PC-9 (cell line): ENCODE measurements around the gene RIOK2. TPM values are rescaled to one million over a fixed set of nuclear protein-coding genes. Genes with fewer than 3 reads are reported as not detected.

ENCODE experiments used
- BruUV-seq: library from RNA; stranded (reverse); fragments of 400-500 nt; replicated peaks from 2 replicates; lab custom pipeline; 2021; lab: Mats Ljungman, UMichigan
- CTCF ChIA-PET: fragments of 300-600 bp; sonication (Branson Sonifier 250); formaldehyde crosslinking; loops from one replicate; lab custom pipeline; 2022; ENCODE audit warnings: antibody characterized with exemption; lab: Charles Lee
- POLR2A ChIA-PET: fragments of 300-600 bp; sonication (Branson Sonifier 250); formaldehyde crosslinking; loops from one replicate; lab custom pipeline; 2022; ENCODE audit warnings: antibody characterized with exemption; ENCODE audit not compliant: unreplicated experiment; lab: Charles Lee
- DNase-seq, 2 experiments: peaks; one replicate each; pipeline versions ENCODE4 v3.0.0 to v3.0.0-alpha.2; 2015 to 2022; ENCODE audit warnings: mixed read lengths in 1 of 2
- H2AFZ ChIP-seq: fragments of 200-600 bp; sonication (generic); 2 replicates; pipeline ENCODE4 v1.8.1; 2017; ENCODE audit warnings: antibody characterized with exemption
- H3F3A ChIP-seq: fragments of 200-600 bp; sonication (generic); 2 replicates; pipeline ENCODE4 v1.8.1; 2017; ENCODE audit warnings: antibody characterized with exemption, mild to moderate bottlenecking, low read depth; ENCODE audit not compliant: insufficient read depth
- H3K27ac ChIP-seq: fragments of 200-600 bp; sonication (generic); 2 replicates; pipeline ENCODE4 v1.6.1; 2016; ENCODE audit warnings: mixed run types
- H3K27me3 ChIP-seq: fragments of 200-600 bp; sonication (generic); 2 replicates; pipeline ENCODE4 v1.6.1; 2016; ENCODE audit warnings: low read depth, mixed run types; ENCODE audit not compliant: insufficient read depth
- H3K36me3 ChIP-seq: fragments of 200-600 bp; sonication (generic); 2 replicates; pipeline ENCODE4 v1.6.1; 2016; ENCODE audit warnings: low read depth, mixed run types
- H3K4me1 ChIP-seq: fragments of 200-600 bp; sonication (generic); replicated peaks from 2 replicates; pipeline ENCODE4 v1.6.1; 2016; ENCODE audit warnings: mixed run types; ENCODE audit not compliant: insufficient read depth
- H3K4me2 ChIP-seq: fragments of 200-600 bp; sonication (generic); 2 replicates; pipeline ENCODE4 v1.6.1; 2017; ENCODE audit warnings: mixed run types
- H3K4me3 ChIP-seq: fragments of 200-600 bp; sonication (generic); 2 replicates; pipeline ENCODE4 v1.6.1; 2016; ENCODE audit warnings: mixed run types
- H3K79me2 ChIP-seq: fragments of 200-600 bp; sonication (generic); 2 replicates; pipeline ENCODE4 v1.6.1; 2017; ENCODE audit warnings: low read depth, mixed run types
- H3K9me2 ChIP-seq: fragments of 200-600 bp; sonication (generic); 2 replicates; pipeline ENCODE4 v1.8.1; 2017; ENCODE audit warnings: mild to moderate bottlenecking; ENCODE audit not compliant: insufficient read depth
- H3K9me3 ChIP-seq: fragments of 200-600 bp; sonication (generic); 2 replicates; pipeline ENCODE4 v1.8.1; 2016; ENCODE audit warnings: low read depth; ENCODE audit not compliant: insufficient read depth
- H4K20me1 ChIP-seq: fragments of 200-600 bp; sonication (generic); 2 replicates; pipeline ENCODE4 v1.8.1; 2017; ENCODE audit not compliant: insufficient read depth
- EZH2 ChIP-seq: fragments of 200-600 bp; sonication (generic); IDR thresholded peaks from 2 replicates; pipeline ENCODE4 v1.8.0; 2017; ENCODE audit warnings: antibody characterized with exemption, low read depth
- intact Hi-C: fragments of 100-400 bp; cut with micrococcal nuclease; formaldehyde crosslinking; loops from one replicate; pipeline ENCODE4 v1.10.0; 2022; ENCODE audit not compliant: unreplicated experiment
- total RNA-seq: library from RNA; stranded (reverse); gene quantifications from 2 replicates; pipeline ENCODE4 v1.2.3, GENCODE V29; 2021
- TF ChIP-seq, protein P1 (sequence below): fragments of 200-600 bp; sonication (generic); conservative IDR thresholded peaks from 2 replicates; pipeline ENCODE4 v1.6.1; 2017; ENCODE audit warnings: mixed run types, antibody characterized with exemption, mild to moderate bottlenecking, moderate library complexity

RIOK2 gene
- total RNA-seq, 1 experiment from 2014 or later, result 18.4 TPM

DNA sequence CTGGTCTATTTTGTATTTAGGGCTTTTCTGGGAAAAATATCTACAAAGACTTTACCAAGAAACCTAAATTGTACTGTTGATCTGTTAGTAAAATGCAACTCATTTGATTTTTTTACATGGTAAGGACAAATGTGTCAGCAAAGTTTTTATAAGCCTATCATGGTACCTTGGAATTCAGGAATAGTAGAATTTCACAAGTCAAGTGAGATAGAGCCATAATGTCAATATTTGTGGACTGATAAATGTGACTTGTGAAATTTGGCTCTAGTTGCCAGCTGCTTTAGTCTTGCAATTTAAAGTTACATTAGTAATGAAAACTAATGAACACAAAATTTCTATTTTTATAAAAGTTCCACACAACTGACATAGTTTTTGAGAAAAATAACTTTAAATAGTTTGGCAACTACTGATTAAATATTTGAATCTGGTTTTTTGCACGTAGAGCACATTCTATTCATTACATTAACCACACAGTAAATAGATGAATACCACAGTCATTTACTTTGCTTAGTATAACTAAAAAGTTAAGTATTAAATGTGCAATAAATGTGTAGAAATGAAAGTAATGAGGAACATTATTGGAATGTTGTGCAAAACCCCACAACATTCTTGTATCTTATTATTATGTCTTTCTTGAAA lies 41.2 kb upstream of the RIOK2 start:
- Histone ChIP-seq H3K4me1 (peaks cover 27% of the 10 kb centered on the region), H2AFZ (no peak overlapping the region), H4K20me1 (no peaks in the 10 kb centered on the region), H3K27ac (peak overlapping the region; percentile 16), H3K4me2 (peak overlapping the region; percentile 4; the same call in 1 of the 2 replicates), H3F3A (peaks cover 13% of the 10 kb centered on the region), H3K9me2 (no peaks in the 10 kb centered on the region), H3K79me2 (no peaks in the 10 kb centered on the region), H3K36me3 (no peaks in the 10 kb centered on the region), H3K4me3 (no peak overlapping the region), H3K27me3 (no peaks in the 10 kb centered on the region), H3K9me3 (no peaks in the 10 kb centered on the region)
- CTCF ChIA-PET, result no interaction called here
- TF ChIP-seq, protein P1, sequence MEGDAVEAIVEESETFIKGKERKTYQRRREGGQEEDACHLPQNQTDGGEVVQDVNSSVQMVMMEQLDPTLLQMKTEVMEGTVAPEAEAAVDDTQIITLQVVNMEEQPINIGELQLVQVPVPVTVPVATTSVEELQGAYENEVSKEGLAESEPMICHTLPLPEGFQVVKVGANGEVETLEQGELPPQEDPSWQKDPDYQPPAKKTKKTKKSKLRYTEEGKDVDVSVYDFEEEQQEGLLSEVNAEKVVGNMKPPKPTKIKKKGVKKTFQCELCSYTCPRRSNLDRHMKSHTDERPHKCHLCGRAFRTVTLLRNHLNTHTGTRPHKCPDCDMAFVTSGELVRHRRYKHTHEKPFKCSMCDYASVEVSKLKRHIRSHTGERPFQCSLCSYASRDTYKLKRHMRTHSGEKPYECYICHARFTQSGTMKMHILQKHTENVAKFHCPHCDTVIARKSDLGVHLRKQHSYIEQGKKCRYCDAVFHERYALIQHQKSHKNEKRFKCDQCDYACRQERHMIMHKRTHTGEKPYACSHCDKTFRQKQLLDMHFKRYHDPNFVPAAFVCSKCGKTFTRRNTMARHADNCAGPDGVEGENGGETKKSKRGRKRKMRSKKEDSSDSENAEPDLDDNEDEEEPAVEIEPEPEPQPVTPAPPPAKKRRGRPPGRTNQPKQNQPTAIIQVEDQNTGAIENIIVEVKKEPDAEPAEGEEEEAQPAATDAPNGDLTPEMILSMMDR, result no peak
- no peak for TF ChIP-seq EZH2
- POLR2A ChIA-PET, result no interaction called here
- peak in 1 of 2 experiments; percentile 83 for DNase-seq
- intact Hi-C loops, result no loop called here
- BruUV-seq, result no TSS peak

DNA sequence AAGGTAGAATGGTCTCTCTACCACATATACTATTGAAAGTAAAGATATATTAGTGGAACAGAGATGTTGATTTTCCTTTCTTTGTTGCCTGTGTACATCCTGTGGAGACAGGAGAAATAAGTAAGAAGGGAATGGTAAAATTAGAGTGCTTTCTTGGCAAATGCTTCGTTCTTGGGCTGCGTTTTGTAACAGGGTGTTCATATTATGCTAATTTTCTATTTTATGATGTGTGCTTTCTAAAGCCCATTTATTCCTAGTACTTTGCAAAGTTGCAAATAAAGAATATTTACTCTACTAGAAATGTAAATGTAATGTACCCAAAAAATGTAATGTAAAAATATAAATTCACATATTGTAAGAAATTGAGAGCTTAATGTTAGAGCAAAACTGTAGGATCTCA lies 40.5 kb upstream of the RIOK2 start:
- Histone ChIP-seq H3K4me2 (peak overlapping the region; percentile 4; the same call in 1 of the 2 replicates), H3K4me1 (peaks cover 21% of the 10 kb centered on the region), H3K79me2 (no peaks in the 10 kb centered on the region), H3K27ac (0 out of 2 replicates have a peak overlapping the region, but pooled peaks have one; percentile 16), H3K4me3 (no peak overlapping the region), H4K20me1 (no peaks in the 10 kb centered on the region), H3K27me3 (no peaks in the 10 kb centered on the region), H3K36me3 (no peaks in the 10 kb centered on the region), H3K9me3 (no peaks in the 10 kb centered on the region), H3K9me2 (no peaks in the 10 kb centered on the region), H2AFZ (no peak overlapping the region), H3F3A (peaks cover 9% of the 10 kb centered on the region)
- CTCF ChIA-PET, result no interaction called here
- intact Hi-C loops, result no loop called here
- TF ChIP-seq, protein P1, result no peak
- no peak for TF ChIP-seq EZH2
- DNase-seq, result no peak
- BruUV-seq, result no TSS peak
- POLR2A ChIA-PET, result no interaction called here

DNA sequence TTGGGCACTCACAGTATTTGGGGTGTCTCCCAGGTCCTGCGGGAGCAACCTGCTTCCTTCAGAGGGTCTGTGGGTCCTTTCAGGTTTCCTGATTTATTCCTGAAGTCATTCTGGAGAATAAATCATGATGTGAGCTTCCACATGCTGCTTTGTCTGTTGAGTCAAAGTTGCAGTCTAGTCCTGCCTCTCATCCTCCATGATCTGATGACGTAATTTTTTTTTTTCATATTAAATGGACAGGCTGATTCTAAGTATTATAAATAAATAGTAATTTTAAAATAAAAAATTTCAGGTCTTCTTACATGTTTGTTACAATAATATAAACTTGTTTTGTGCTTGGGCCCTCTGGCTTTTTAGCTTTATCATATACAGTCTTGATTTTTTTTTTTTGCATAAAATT lies 26.3 kb upstream of the RIOK2 start:
- DNase-seq, result no peak
- CTCF ChIA-PET, result no interaction called here
- H3K36me3 ChIP-seq, result no peaks in the 10 kb centered on the region
- no peaks in the 10 kb centered on the region for H3K9me2 ChIP-seq
- TF ChIP-seq EZH2, result no peak
- TF ChIP-seq, protein P1, result no peak
- POLR2A ChIA-PET, result no interaction called here
- H3F3A ChIP-seq, result no peaks in the 10 kb centered on the region
- H3K4me2 ChIP-seq, result no peak overlapping the region
- H4K20me1 ChIP-seq, result no peaks in the 10 kb centered on the region
- H3K9me3 ChIP-seq, result peaks cover 10% of the 10 kb centered on the region; the same call in 1 of the 2 replicates
- H3K4me3 ChIP-seq, result no peak overlapping the region
- no peaks in the 10 kb centered on the region for H3K4me1 ChIP-seq
- intact Hi-C loops, result no loop called here
- H3K79me2 ChIP-seq, result no peaks in the 10 kb centered on the region
- no peak overlapping the region for H3K27ac ChIP-seq
- BruUV-seq, result no TSS peak
- no peak overlapping the region for H2AFZ ChIP-seq
- H3K27me3 ChIP-seq, result no peaks in the 10 kb centered on the region
